SK-N-MC (cell line): ENCODE results near the gene MED22.

Source experiments
- EZH2 ChIP-seq: fragments of 200-600 bp; sonication (generic); IDR thresholded peaks from one replicate; pipeline ENCODE4 v1.6.1; 2017; ENCODE audit warnings: antibody characterized with exemption
- POLR2AphosphoS5 ChIP-seq: IDR thresholded peaks from 2 replicates; pipeline ENCODE4 v1.6.1; 2012; ENCODE audit warnings: mild to moderate bottlenecking, low read depth, low read length, borderline replicate concordance

- TF ChIP-seq POLR2AphosphoS5 (no peak), EZH2 (no peak)
These were observed 9.7 kb upstream of the MED22 start for GRCh38 chr9:133357656-133358055.
